Pulmonary artery endothelial cell (primary cell): ENCODE results near the gene PRKG1. TPM values are rescaled to one million over a fixed set of nuclear protein-coding genes. Genes with fewer than 3 reads are reported as not detected.
"Not testable (repeated sequence)": the region's sequence is repeated elsewhere in the genome, so short reads cannot be mapped to it uniquely, and the experiment has no call there.

Source experiments
- DNase-seq: peaks from one replicate; pipeline ENCODE4 v3.0.0-alpha.2; 2011; ENCODE audit warnings: low read depth, low spot score
- total RNA-seq: library from RNA; depleted of rRNA; stranded (reverse); fragments of >200 nt; gene quantifications from 2 replicates; pipeline ENCODE4 v1.2.3, GENCODE V29; 2014

PRKG1 gene
- total RNA-seq, 1 donor from 2014 or later = 1.3 TPM

DNA sequence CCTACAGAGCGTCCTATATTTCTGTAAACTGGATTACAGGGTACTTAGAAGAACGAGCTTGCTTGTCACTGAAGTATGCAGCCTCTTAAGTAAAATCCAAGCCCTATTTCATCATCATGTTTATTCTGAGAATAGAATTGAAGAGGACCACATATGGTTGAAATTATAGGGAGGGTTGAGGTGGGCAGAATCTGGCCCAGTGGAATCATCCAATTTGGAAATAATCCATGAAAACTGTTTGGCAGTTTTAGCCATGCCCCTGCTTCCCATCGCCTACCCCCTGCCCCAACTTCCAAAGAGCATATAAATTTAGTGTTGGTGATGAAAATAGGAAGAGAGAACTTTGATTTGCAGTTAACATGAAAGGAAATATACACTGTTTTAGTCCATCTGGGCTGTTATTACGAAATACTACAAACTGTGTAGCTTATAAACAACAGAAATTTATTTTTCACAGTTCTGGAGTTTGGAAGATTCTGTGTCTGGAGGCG lies 150.4 kb downstream of the PRKG1 start:
- no peak for DNase-seq

DNA sequence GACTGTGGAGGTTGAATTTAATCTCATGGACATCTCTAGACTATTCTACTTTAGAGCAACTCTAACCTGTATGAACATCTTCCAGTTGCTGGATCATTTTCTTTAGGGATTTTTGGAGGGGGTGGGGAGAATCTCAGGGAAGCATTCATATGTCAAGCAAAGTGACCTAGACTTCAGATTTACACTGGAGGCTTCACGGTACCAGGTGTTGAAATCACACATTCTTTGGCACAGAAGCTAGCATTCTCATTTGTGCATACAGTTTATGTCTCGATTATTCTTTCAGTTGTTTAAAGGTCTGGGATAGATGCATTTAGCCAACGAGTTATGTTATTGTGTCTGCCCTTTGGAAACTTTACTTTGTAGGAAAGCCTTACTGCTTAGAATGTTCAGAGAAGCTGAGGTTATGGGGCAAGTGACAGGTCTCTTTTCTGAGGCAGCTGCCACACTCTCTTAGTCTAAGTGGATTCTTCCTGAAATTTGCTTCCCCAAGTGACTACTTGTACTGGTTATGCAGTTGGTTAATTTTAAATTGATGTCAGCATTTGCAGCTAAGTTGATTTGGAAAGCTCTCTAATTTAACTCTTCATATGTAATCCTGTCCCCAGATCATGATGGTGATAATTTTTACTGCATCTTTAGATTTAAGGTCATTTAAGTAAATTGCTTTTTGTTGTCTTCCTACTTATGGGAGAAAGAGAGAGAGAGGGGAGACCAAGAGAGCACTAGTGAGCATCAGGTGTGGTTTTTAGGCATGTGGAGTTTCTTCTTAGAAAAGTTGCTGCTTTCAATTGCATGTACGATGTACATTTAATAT lies 153.8 kb downstream of the PRKG1 start:
- no peak for DNase-seq

DNA sequence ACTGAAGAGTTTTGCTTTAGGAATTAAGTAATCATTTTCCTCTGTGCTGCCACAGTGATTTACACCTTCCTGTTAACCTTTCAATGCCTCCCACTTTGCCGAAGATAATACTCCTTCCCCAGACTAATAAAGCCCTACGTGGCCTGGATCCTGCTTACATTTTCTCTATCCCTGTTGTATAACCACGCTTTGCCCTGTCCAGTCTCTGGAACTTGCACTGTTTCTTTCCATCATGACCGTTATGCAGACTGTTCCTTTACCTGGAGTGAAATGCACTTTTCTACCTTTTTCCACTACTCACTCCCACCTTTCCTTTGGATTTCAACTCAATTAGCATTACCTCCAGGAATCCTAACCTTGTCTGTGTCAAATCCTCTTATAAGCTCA lies 154.4 kb downstream of the PRKG1 start:
- no peak for DNase-seq

DNA sequence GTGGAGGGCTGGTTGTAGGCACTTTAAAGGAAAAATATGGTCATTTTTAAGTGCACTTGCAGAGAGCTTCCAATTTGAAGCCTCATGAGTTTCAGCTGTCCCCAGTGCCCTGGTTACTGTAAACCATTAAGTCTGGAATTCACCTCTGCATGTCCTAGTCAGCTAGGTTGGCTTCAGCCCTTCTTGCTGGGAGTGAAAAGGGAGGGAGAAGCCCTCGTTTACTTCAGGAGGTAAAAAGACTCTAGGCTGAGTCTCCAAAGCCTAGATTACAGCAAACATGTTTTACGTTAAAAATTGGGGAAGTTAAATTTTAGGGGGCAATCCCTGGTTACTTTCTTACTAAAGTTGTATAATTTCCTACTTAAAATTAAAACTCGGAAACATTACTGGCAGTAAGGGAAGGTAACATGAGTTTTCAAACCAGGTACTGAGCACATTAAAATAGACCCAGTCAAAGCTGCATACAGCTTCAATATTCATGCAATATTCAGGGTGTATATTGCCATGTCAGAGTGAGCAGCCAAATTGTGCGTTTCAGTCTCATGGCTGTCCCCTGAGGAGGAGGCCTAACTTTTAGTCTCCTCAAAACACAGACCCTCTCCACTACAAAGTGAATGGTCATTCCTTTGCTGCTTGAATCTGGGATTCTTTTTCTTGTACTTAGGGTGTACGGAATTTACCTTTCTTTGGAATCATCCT lies 156.7 kb downstream of the PRKG1 start:
- DNase-seq = no peak

DNA sequence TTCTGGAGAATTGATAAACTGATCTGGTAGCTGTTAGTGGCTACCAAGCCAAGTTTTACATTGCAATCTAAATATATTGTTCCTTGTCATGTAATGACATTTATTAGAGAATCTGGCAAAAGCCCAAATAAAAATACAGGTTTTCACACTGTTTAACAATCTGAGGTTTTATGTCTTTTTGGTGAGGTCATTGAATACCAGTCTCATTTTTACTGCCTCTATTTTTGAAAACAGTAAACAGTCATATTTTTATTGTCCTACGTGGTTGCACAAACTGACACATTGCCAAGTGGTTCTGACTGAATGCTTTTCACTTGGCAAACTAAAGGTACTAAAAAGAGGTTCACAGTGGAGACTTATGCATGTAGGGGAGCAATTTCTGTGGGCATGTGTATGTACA lies 157.5 kb downstream of the PRKG1 start:
- no peak for DNase-seq

DNA sequence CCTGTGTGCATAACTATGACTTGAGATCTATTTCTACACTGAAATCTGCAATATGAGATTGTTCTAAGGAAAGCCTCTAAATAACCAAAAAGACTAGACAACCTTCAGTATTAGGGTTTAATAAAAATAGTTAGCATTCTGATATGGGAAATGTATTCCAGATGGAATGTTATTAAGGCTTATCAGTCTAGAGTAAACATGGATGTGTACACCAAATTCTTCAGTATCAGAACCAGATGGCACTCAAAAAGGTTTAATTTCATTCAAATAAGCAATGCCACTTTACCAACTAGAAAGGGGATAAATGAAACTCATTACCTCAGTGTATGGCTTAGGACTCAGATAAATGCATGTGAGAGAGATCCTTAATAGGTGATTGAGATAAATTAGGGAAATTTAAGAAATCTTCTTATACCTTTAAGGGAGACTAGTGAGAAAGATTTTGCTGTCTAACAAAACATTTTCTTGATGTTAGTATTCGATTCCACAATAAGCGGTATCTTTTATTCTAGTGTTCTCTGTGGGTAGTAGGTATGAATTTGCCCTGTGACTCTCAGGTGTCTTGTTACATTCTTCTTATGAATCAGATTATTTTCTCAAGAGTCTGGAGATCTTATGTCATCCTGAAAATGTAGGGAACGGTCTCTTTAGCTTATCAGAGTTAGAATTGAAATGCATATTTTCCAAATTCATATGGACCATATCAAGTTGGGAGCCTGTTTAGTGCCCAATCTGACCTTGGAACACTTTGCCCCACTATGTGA lies 159.2 kb downstream of the PRKG1 start:
- DNase-seq = no peak

DNA sequence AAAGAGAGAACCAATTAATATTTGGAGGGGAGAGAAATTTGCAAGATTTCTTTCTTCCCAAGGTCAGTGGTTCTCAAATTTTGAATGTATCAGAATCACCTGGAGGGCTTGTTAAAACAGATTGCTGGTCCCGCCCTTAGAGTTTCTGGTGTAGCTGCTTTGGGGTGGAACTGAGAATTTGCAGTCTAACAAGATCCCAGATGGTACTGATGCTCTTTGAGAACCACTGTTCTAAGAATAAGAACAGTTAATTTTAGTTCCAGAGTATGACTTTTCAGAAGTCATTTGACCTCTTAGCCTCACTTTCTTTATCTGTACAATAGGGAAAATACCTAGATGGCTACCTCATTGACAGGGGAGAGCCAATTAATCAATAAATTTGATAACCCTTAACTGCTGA lies 161.6 kb downstream of the PRKG1 start:
- no peak for DNase-seq

DNA sequence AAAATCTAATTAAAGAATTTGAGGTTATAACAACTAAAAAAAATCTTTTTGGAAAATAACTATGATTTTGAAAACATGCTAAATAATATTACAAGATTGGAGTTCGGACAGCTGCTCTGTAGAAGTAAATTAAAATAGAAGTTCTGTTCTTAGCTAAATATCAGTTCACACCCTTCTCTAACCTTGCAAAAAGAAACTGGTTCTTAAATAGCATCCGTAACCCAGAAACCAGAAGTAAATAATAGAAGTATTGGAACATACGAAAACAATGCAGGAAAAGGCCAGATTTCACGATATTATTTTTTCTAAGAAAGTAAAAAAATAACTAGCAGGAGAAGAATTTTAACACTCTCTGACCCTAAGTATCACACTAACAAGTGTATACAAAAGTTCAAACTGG lies 164.7 kb downstream of the PRKG1 start:
- DNase-seq = no peak

DNA sequence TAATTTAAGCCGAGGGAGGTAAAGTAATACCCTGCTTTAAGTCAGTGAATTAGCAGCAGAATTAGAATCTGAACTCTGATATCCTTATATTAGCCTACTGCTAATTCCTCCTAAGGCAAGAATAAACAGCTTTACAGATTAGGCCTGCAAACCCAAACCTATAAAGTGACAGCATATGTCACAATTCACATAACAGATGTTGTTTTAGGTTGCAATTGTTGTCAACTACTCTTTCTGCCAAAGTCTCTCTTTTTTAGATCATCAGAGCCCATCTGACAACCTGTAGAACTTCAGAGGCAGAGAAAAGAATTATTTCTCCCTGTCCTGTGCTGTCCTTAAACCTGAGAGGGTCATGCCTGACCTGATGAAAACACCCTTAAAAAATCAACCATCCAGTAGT lies 167.2 kb downstream of the PRKG1 start:
- DNase-seq = no peak

DNA sequence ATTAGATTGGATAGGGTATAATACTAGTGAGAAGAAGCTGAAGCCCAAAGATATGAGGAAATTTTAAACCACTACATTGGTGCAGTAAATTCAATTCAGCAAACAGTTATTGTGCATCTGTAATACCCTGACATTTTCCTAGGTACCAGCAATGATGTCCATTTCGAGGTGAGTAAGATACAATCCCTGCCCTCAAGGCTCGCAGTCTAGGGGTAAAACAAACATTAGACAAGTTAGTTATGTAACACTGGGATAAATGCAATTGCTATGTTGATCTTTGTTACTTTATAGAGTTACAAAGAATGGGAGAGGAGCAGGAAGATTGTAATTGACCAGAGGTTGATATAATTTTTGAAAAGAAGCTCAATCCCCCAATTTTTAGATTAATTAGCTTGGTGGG lies 168.1 kb downstream of the PRKG1 start:
- DNase-seq = no peak

DNA sequence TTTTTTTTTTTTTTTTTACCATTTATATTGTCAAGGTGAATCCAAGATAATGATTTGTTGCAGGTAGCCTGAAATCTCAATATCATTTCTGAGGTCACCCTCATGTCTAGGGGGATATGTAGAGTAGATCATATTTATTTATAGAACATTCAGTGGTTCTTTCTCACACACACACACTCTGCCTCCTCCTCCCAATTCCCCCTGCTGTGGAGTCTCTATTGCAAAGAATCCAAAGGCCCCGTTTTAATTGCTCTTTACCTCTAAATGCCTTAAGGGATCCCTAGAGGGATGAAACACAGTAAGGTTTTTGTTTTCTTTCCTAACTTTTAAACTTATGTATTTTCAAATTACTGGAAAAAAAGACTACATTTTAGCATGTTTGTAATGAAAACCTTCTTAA lies 170.0 kb downstream of the PRKG1 start:
- no peak for DNase-seq

DNA sequence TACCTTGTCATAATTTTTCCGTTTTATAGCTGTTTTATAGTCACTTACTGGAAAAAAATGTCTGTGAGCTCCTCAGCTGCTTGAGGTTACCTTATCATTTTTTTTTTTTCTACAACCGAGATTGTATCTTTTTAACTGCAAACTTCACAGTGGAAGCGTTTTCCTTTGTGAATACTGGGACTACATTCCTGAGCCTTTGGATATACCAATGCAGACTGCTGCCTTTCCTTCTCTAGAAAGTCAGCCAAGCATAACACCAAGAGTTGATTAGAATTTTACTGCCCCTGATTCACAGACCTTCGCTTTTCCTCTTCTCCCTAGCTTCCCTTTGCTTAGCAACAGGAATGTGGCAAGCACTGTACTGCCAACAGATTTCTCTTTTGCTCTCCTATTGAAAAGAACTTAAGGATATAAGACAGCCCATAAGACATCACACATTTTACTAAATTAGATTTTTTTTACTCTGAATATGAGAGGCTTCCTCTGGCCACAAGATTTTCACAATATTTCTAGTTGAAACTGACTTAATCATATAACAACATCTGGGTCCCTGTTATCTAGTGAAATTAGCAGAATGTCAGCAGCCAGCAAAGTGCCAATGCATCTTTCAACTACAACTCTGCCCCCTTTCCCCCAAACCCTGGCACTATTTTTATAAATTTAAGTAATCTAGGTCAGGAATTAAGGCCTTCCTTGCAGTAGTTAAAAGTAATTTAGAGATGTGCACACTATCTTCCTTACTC lies 170.6 kb downstream of the PRKG1 start:
- peak; percentile 27 for DNase-seq

DNA sequence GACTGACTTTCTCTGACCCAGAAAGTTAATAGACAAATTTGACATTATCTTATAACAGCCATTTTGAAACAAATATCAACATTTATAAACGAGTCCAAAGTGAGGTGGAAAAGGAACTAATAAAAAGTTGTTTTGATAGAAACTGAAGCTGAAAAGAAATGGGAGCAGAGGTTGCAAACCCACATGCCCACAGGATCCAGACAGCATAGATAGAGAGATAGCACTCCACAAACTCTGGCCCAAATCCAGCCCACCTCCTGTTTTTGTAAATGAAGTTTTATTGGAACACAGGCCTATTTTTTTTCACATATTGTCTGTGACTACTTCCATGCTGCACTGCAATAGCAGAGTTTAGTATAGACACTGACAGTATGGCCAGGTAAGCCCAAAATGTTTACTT lies 171.9 kb downstream of the PRKG1 start:
- no peak for DNase-seq

DNA sequence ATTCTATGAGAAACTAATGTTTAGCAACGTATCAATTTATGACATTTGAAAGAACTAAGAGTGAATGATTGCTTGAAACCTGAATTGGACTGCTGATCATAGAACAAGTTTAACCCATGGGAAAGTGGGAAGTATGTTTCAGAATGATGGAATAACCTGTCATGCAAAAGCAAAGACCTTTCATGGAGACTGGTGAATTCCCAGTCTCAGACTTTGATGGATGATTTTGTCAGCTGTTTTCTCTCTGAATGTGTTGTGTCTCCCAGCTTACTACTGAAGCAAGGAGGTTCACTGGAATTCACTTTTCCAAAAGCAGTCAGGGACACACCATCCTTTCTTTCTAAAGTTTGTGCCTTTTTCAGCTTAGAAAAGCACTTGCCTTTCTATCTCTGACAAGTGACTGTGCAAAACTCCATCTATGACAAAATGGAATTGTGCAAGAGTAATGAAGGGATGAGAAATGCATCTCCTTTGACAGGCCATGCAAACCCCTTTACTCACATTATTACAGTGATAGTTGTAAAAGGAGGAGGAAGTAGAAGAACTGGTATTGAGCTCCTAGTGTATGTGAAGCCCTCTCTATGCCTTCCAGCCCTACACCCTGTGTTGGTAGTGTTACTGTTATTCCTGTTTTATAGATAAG lies 176.1 kb downstream of the PRKG1 start:
- DNase-seq = no peak

DNA sequence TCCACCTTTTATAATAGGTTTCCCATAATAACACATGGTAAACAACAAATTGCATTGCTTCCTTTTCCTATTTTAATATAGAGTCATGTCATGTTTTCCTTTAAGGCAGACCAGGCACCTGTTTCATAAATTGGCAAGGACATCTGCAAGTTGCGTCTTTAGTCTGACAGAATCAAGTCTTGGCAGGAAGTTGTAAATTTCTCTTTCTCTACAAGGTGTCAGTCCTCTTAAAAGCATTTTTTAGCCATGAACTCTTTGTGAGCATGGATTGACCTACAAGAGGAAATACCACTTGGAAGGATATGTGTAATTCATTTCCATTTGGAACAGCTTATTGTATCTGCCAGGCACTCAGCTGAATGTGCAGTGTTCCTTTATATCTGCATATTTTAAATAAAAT lies 176.8 kb downstream of the PRKG1 start:
- DNase-seq = no peak

DNA sequence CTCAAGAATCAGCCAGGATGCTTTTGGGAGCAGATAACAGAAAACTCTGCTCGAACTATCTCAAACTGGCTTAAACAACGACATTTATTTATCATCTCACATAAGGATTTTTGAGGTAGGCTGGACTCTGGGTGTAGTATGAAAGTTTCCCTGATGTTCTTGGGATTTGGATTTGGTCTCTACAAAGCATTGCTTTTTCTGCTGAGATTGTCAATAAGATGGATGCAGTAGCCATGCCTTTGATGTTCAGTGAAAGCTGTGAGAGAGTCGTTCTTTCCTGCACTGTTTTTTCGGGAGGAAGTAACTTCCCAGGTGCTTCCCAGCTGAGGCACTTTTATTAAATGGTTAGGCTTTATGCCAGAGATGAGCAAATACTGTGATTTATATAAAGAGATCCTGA lies 181.1 kb downstream of the PRKG1 start:
- no peak for DNase-seq

DNA sequence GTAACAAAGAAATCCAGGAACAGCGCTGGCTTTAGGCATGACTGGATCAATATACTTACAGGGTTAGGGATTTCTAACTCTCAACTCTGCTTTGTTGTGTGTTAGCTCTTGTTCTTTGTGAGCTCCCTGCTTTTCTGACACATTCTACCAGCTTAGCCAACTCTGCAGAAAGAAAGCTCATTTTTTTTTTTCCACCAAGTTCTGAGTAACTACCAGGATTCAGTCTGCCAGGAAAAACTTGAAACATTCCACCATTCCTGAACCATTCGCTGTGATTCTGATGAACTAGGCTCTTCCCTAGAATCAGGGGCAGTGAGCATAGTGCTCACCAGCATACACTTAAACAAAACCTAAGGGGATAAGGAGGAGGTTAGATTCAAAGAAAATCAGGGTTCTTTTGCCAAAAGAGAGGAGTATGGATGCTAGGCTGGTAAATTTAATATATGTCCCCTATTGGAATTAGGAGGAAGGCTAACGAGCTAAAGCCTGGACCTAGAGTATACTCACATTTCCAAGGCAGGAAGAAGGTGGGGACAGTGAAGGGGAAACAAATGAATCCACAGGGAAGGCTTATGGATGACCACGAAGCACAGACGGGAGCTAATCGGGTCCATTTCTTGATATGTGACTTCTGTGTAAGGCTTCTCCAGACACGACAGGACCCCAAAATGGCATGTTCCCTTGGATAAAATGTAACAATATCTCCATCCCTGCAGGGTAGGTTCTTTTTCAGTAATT lies 183.4 kb downstream of the PRKG1 start:
- no peak for DNase-seq

DNA sequence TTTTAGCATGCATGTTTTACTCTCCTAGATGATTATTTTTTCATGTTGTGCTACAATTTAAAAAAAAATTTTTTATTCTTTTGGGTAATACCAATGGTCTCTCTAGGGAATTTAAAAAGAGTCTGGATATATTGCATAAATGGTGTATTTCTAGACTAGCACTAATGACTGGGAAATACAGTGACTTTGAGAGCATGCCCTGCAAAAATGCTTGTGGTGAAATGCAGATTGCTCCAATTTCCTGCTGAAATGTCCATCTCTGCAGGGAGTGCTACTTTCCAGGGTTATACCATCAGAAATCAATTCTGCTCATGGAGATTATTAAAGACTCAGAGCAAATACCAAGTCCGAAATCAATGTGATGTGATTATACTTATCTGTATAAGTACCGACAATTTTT lies 186.1 kb downstream of the PRKG1 start:
- DNase-seq = no peak

DNA sequence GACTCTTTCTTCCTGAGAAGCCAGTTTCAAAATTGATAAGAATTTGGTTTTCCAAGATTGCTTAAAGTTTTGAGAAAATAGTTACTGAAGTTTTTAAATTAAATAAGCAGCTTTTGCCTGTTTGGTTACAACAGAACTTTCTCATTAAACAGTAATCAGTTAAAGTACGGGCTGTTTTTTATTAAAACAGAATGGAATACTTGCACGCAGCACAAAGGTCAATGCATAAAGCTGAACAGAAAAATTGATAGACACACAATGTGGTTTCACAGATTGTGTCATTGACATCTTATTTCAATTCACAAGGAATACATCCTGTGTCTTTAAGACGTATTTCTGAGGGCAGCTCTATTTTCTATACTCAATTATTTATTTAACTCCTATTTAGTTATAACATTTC lies 192.2 kb downstream of the PRKG1 start:
- no peak for DNase-seq

DNA sequence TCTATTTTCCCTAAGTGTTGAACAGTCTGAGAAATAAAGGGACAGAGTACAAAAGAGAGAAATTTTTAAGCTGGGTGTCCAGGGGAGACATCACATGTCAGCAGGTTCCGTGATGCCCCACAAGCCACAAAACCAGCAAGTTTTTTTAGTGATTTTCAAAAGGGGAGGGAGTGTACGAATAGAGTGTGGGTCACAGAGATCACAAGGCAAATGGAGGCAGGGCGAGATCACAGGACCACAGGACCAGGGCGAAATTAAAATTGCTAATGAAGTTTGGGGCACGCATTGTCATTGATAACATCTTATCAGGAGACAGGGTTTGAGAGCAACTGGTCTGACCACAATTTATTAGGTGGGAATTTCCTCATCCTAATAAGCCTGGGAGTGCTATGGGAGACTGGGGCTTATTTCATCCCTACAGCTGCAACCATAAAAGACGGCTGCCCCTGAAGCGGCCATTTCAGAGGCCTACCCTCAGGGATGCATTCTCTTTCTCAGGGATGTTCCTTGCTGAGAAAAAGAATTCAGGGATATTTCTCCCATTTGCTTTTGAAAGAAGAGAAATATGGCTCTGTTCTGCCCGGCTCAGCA lies 193.8 kb downstream of the PRKG1 start:
- DNase-seq = not testable (repeated sequence)
